ENCODE results near the gene PTPRA. TPM values are rescaled to one million over a fixed set of nuclear protein-coding genes. Genes with fewer than 3 reads are reported as not detected.
"Not testable (repeated sequence)": the region's sequence is repeated elsewhere in the genome, so short reads cannot be mapped to it uniquely, and the experiment has no call there.

Gene PTPRA
- total and polyA plus RNA-seq, 4 donors = 8.7 to 24.3 (median 15.7) TPM

DNA sequence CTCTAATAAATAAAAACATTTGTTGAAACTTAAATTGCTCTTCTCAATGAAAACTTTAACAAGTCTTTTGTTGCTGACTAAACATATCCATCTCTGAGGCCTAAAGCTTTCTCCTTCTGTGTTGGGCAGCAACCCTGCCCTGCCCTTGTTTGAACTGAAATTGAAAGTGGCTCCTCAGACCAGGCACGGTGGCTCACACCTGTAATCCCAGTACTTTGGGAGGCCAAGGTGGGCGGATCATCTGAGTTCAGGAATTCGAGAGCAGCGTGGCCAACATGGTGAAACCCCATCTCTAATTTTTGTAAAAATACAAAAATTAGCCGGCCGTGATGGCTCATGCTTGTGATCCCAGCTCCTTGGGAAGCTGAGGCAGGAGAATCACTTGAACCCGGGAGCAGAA is 140.9 kb downstream of the PTPRA start (continued):
- TF ChIP-seq, protein P1, sequence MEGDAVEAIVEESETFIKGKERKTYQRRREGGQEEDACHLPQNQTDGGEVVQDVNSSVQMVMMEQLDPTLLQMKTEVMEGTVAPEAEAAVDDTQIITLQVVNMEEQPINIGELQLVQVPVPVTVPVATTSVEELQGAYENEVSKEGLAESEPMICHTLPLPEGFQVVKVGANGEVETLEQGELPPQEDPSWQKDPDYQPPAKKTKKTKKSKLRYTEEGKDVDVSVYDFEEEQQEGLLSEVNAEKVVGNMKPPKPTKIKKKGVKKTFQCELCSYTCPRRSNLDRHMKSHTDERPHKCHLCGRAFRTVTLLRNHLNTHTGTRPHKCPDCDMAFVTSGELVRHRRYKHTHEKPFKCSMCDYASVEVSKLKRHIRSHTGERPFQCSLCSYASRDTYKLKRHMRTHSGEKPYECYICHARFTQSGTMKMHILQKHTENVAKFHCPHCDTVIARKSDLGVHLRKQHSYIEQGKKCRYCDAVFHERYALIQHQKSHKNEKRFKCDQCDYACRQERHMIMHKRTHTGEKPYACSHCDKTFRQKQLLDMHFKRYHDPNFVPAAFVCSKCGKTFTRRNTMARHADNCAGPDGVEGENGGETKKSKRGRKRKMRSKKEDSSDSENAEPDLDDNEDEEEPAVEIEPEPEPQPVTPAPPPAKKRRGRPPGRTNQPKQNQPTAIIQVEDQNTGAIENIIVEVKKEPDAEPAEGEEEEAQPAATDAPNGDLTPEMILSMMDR (IDR thresholded peaks at IDR 0.05; ENCODE audit: low read depth, low read length, missing input control) = no peak
- TF ChIP-seq, protein P2, sequence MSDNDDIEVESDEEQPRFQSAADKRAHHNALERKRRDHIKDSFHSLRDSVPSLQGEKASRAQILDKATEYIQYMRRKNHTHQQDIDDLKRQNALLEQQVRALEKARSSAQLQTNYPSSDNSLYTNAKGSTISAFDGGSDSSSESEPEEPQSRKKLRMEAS (IDR thresholded peaks at IDR 0.05) = no peak
- no peak for TF ChIP-seq NR2F2 (IDR thresholded peaks at IDR 0.05)
- no peak for TF ChIP-seq HNF4A (conservative IDR thresholded peaks at IDR 0.05)
- TF ChIP-seq EGR1 (IDR thresholded peaks at IDR 0.05; ENCODE audit: low read depth in 2 of 2) = no peak
- TF ChIP-seq RXRA (IDR thresholded peaks at IDR 0.05) = no peak
- no peak for TF ChIP-seq RAD21 (IDR thresholded peaks at IDR 0.05)

GRCh38 chr20:3014662-3015061 is 141.4 kb downstream of the PTPRA start:
- Histone ChIP-seq H3K9me3 (ENCODE audit: control insufficient read depth in 4 of 4, low read length in 3 of 4) (no peaks in the 10 kb centered on the region), H3K9ac (ENCODE audit: low read depth in 1 of 2, low read length in 2 of 2) (no peak overlapping the region), H3K36me3 (ENCODE audit: control insufficient read depth in 4 of 4, insufficient read depth in 3 of 4, low read depth in 1 of 4, low read length in 3 of 4) (peaks cover 0 to 6% (median 1%) of the 10 kb centered on the region in 4 donors), H3K4me1 (ENCODE audit: control insufficient read depth in 4 of 4, insufficient read depth in 4 of 4, low read length in 3 of 4) (no peaks in the 10 kb centered on the region), H3K27ac (ENCODE audit: low read depth in 1 of 2, low read length in 2 of 2) (no peak overlapping the region), H3K27me3 (ENCODE audit: control insufficient read depth in 4 of 4, insufficient read depth in 4 of 4, low read length in 3 of 4) (no peaks in the 10 kb centered on the region), H3K4me3 (ENCODE audit: low read depth in 1 of 3, low read length in 3 of 3) (no peak overlapping the region)
- 92% methylated on average over 3 of the region's 3 CpGs for WGBS
- DNase-seq (ENCODE audit: low spot score) = no peak
- TF ChIP-seq GABPA (IDR thresholded peaks at IDR 0.05 in 1 of 2, conservative IDR thresholded peaks at IDR 0.05 in 1 of 2) = no peak
- TF ChIP-seq, protein P1 (IDR thresholded peaks at IDR 0.05; ENCODE audit: low read depth, low read length, missing input control) = no peak
- no peak for TF ChIP-seq NR2F2 (IDR thresholded peaks at IDR 0.05)
- no peak for TF ChIP-seq JUND (IDR thresholded peaks at IDR 0.05)
- TF ChIP-seq, protein P3, sequence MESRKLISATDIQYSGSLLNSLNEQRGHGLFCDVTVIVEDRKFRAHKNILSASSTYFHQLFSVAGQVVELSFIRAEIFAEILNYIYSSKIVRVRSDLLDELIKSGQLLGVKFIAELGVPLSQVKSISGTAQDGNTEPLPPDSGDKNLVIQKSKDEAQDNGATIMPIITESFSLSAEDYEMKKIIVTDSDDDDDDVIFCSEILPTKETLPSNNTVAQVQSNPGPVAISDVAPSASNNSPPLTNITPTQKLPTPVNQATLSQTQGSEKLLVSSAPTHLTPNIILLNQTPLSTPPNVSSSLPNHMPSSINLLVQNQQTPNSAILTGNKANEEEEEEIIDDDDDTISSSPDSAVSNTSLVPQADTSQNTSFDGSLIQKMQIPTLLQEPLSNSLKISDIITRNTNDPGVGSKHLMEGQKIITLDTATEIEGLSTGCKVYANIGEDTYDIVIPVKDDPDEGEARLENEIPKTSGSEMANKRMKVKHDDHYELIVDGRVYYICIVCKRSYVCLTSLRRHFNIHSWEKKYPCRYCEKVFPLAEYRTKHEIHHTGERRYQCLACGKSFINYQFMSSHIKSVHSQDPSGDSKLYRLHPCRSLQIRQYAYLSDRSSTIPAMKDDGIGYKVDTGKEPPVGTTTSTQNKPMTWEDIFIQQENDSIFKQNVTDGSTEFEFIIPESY (IDR thresholded peaks at IDR 0.05) = no peak
- no peak for TF ChIP-seq HNF4G (IDR thresholded peaks at IDR 0.05)
- no peak for TF ChIP-seq EGR1 (IDR thresholded peaks at IDR 0.05; ENCODE audit: low read depth in 2 of 2)
- no peak for TF ChIP-seq FOXA1 (IDR thresholded peaks at IDR 0.05)
- TF ChIP-seq YY1 (IDR thresholded peaks at IDR 0.05) = no peak
- TF ChIP-seq, protein P2 (IDR thresholded peaks at IDR 0.05) = no peak
- TF ChIP-seq RXRA (IDR thresholded peaks at IDR 0.05) = no peak

- H3K4me3 ChIP-seq (ENCODE audit: low read depth in 1 of 3, low read length in 3 of 3); H3K36me3 ChIP-seq (ENCODE audit: control insufficient read depth in 4 of 4, insufficient read depth in 3 of 4, low read depth in 1 of 4, low read length in 3 of 4); H3K9ac ChIP-seq (ENCODE audit: low read depth in 1 of 2, low read length in 2 of 2); DNase-seq (ENCODE audit: low spot score); H3K27ac ChIP-seq (ENCODE audit: low read depth in 1 of 2, low read length in 2 of 2); H3K9me3 ChIP-seq (ENCODE audit: control insufficient read depth in 4 of 4, low read length in 3 of 4); H3K27me3 ChIP-seq (ENCODE audit: control insufficient read depth in 4 of 4, insufficient read depth in 4 of 4, low read length in 3 of 4); H3K4me1 ChIP-seq (ENCODE audit: control insufficient read depth in 4 of 4, insufficient read depth in 4 of 4, low read length in 3 of 4): not testable (repeated sequence)
- 96% methylated on average over 5 of the region's 5 CpGs for WGBS
Observed at GRCh38 chr20:3015302-3015701, 142.0 kb downstream of the PTPRA start.
